ENCODE measurements around the gene PADI2. TPM values are rescaled to one million over a fixed set of nuclear protein-coding genes. Genes with fewer than 3 reads are reported as not detected.
"Not testable (repeated sequence)": the region's sequence is repeated elsewhere in the genome, so short reads cannot be mapped to it uniquely, and the experiment has no call there.

PADI2 gene
- total RNA-seq, 4 donors from 2014 or later: 15.4 to 27.2 (median 18.6) TPM

- DNase-seq (ENCODE audit: low spot score in 2 of 2): no peak
- Histone ChIP-seq H3K27ac (no peak overlapping the region), H3K36me3 (no peaks in the 10 kb centered on the region), H3K4me1 (no peaks in the 10 kb centered on the region), H3K9me3 (no peaks in the 10 kb centered on the region), H3K4me3 (no peak overlapping the region), H3K27me3 (no peaks in the 10 kb centered on the region)
- TF ChIP-seq POLR2A (IDR thresholded peaks at IDR 0.05) (no peak), POLR2AphosphoS5 (IDR thresholded peaks at IDR 0.05) (no peak), EP300 (IDR thresholded peaks at IDR 0.05) (no peak)
- TF ChIP-seq, protein P1, sequence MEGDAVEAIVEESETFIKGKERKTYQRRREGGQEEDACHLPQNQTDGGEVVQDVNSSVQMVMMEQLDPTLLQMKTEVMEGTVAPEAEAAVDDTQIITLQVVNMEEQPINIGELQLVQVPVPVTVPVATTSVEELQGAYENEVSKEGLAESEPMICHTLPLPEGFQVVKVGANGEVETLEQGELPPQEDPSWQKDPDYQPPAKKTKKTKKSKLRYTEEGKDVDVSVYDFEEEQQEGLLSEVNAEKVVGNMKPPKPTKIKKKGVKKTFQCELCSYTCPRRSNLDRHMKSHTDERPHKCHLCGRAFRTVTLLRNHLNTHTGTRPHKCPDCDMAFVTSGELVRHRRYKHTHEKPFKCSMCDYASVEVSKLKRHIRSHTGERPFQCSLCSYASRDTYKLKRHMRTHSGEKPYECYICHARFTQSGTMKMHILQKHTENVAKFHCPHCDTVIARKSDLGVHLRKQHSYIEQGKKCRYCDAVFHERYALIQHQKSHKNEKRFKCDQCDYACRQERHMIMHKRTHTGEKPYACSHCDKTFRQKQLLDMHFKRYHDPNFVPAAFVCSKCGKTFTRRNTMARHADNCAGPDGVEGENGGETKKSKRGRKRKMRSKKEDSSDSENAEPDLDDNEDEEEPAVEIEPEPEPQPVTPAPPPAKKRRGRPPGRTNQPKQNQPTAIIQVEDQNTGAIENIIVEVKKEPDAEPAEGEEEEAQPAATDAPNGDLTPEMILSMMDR (IDR thresholded peaks at IDR 0.05): no peak
- WGBS: 79% methylated on average over 7 of the region's 7 CpGs
These were observed 53.6 kb downstream of the PADI2 start for GRCh38 chr1:17065666-17066065.

DNA sequence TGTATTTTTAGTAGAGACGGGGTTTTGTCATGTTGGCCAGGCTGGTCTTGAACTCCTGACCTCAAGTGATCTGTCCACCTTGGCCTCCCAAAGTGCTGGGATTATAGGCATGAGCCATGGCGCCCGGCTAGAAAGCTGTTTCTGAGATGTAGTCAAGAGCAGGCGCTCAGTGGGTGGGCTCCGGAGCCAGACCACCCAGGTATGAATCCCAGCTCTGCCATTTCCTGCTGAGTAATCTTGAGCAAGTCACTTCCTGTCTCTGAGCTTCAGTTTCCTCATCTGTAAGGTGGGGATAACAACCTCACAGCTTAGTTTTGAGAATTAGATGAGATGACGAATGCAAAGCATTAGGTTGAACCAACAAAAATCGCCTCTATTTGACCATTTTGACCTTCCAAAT, 56.5 kb downstream of the PADI2 start:
- WGBS: 82% methylated on average over 7 of the region's 7 CpGs
- H3K27ac ChIP-seq: not testable (repeated sequence)

DNA sequence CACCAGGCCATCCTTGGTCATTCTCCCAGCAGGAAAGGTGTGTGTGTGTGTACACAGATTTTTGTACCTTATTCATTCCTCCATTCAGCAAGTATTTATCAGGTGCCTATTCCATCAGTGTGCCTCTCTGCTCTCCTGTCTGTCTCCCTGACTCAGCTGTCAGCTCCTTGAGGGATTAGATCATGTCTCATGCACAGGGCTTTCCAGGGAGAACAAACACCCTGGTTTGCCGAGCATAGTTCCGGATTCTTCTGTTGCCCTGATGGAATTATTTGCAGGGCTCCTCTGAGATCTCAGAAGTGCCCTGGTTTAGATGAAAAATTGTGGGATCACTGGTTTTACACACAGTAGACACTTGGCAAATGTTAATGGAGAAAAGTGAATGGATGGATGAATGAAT, 57.4 kb downstream of the PADI2 start:
- H3K4me1 ChIP-seq: no peaks in the 10 kb centered on the region
- 89% methylated on average over 2 of the region's 2 CpGs for WGBS
- H3K9me3 ChIP-seq: no peaks in the 10 kb centered on the region
- no peaks in the 10 kb centered on the region for H3K36me3 ChIP-seq
- TF ChIP-seq EP300 (IDR thresholded peaks at IDR 0.05) (no peak), POLR2A (IDR thresholded peaks at IDR 0.05) (no peak), POLR2AphosphoS5 (IDR thresholded peaks at IDR 0.05) (no peak)
- TF ChIP-seq, protein P1 (IDR thresholded peaks at IDR 0.05): no peak
- DNase-seq (ENCODE audit: low spot score in 2 of 2): no peak
- H3K27me3 ChIP-seq: no peaks in the 10 kb centered on the region
- no peak overlapping the region for H3K4me3 ChIP-seq
- H3K27ac ChIP-seq: no peak overlapping the region

More for the DNA sequence above, 56.5 kb downstream of the PADI2 start:
- not testable (repeated sequence) for H3K9me3 ChIP-seq; DNase-seq (ENCODE audit: low spot score in 2 of 2); H3K4me1 ChIP-seq; H3K27me3 ChIP-seq; H3K4me3 ChIP-seq; H3K36me3 ChIP-seq

- H3K9me3 ChIP-seq: no peaks in the 10 kb centered on the region
- no peaks in the 10 kb centered on the region for H3K36me3 ChIP-seq
- WGBS: 78% methylated on average over 3 of the region's 3 CpGs
- H3K27ac ChIP-seq: no peak overlapping the region
- H3K4me1 ChIP-seq: no peaks in the 10 kb centered on the region
- TF ChIP-seq, protein P1 (IDR thresholded peaks at IDR 0.05): no peak
- no peak for TF ChIP-seq POLR2A (IDR thresholded peaks at IDR 0.05)
- no peak for TF ChIP-seq POLR2AphosphoS5 (IDR thresholded peaks at IDR 0.05)
- no peak for TF ChIP-seq EP300 (IDR thresholded peaks at IDR 0.05)
- no peaks in the 10 kb centered on the region for H3K27me3 ChIP-seq
- no peak for DNase-seq (ENCODE audit: low spot score in 2 of 2)
- no peak overlapping the region for H3K4me3 ChIP-seq
These were observed 57.8 kb downstream of the PADI2 start for GRCh38 chr1:17061486-17061885.

- Histone ChIP-seq H3K4me3 (no peak overlapping the region), H3K27ac (no peak overlapping the region), H3K4me1 (no peaks in the 10 kb centered on the region), H3K27me3 (no peaks in the 10 kb centered on the region), H3K36me3 (no peaks in the 10 kb centered on the region), H3K9me3 (no peaks in the 10 kb centered on the region)
- 59% methylated on average over 11 of the region's 11 CpGs for WGBS
- TF ChIP-seq POLR2A (IDR thresholded peaks at IDR 0.05) (no peak), EP300 (IDR thresholded peaks at IDR 0.05) (no peak), POLR2AphosphoS5 (IDR thresholded peaks at IDR 0.05) (no peak)
- TF ChIP-seq, protein P1 (IDR thresholded peaks at IDR 0.05): no peak
- no peak for DNase-seq (ENCODE audit: low spot score in 2 of 2)
These were observed 58.9 kb downstream of the PADI2 start for GRCh38 chr1:17060306-17060749.
